Bronchial epithelial cell (primary cell): ENCODE measurements around the gene HAND2. TPM values are rescaled to one million over a fixed set of nuclear protein-coding genes. Genes with fewer than 3 reads are reported as not detected.

ENCODE experiments used
- DNase-seq: peaks from one replicate; pipeline ENCODE4 v3.0.0-alpha.2; 2010; ENCODE audit warnings: low read depth
- FAIRE-seq: peaks from 2 replicates; lab custom pipeline; 2011; peaks lifted over from hg19 to GRCh38; lab: Jason Lieb, UNC
- H3K27me3 ChIP-seq: 2 replicates; pipeline ENCODE4 v1.5.1; 2011; ENCODE audit warnings: low read length; ENCODE audit not compliant: control insufficient read depth, insufficient read depth
- H3K36me3 ChIP-seq: 2 replicates; pipeline ENCODE4 v1.5.1; 2011; ENCODE audit warnings: low read length; ENCODE audit not compliant: control insufficient read depth, insufficient read depth
- H3K4me3 ChIP-seq: 2 replicates; pipeline ENCODE4 v1.5.1; 2011; ENCODE audit warnings: mild to moderate bottlenecking, low read depth, low read length, control low read depth
- total RNA-seq: library from RNA; depleted of rRNA; stranded (reverse); fragments of >200 nt; gene quantifications from 2 replicates; pipeline ENCODE4 v1.2.1, GENCODE V29; 2014
- TF ChIP-seq, protein P1 (sequence below): IDR thresholded peaks from 2 replicates; pipeline ENCODE4 v1.5.1; 2011; ENCODE audit warnings: mild to moderate bottlenecking, moderate library complexity, low read length, control low read depth, inconsistent platforms; ENCODE audit not compliant: insufficient read depth, severe bottlenecking

Gene HAND2
- total RNA-seq, 1 donor from 2014 or later: 1.1 TPM

DNA sequence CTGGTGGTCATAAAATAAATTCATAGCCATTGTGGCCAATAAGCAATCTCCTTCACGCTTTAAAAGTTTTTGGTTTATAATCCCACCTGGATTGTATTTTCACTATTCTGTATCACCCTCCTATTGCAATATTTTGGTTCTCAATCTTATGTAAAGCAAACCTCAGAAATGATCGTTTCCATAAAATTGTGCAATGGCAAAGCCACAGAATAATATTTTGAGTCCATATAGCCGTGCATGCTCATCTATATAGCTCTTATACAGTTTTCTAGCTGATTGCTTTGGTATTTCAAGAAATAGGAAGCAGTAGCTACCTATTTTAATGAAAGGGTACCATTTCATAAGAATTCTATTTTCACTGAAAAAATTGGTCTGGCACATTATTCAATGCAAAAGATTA lies 10.0 kb upstream of the HAND2 start:
- DNase-seq (no peak), FAIRE-seq (no peak)
- Histone ChIP-seq H3K27me3 (peaks cover 34% of the 10 kb centered on the region), H3K36me3 (no peaks in the 10 kb centered on the region), H3K4me3 (no peak overlapping the region)
- TF ChIP-seq, protein P1, sequence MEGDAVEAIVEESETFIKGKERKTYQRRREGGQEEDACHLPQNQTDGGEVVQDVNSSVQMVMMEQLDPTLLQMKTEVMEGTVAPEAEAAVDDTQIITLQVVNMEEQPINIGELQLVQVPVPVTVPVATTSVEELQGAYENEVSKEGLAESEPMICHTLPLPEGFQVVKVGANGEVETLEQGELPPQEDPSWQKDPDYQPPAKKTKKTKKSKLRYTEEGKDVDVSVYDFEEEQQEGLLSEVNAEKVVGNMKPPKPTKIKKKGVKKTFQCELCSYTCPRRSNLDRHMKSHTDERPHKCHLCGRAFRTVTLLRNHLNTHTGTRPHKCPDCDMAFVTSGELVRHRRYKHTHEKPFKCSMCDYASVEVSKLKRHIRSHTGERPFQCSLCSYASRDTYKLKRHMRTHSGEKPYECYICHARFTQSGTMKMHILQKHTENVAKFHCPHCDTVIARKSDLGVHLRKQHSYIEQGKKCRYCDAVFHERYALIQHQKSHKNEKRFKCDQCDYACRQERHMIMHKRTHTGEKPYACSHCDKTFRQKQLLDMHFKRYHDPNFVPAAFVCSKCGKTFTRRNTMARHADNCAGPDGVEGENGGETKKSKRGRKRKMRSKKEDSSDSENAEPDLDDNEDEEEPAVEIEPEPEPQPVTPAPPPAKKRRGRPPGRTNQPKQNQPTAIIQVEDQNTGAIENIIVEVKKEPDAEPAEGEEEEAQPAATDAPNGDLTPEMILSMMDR: no peak

DNA sequence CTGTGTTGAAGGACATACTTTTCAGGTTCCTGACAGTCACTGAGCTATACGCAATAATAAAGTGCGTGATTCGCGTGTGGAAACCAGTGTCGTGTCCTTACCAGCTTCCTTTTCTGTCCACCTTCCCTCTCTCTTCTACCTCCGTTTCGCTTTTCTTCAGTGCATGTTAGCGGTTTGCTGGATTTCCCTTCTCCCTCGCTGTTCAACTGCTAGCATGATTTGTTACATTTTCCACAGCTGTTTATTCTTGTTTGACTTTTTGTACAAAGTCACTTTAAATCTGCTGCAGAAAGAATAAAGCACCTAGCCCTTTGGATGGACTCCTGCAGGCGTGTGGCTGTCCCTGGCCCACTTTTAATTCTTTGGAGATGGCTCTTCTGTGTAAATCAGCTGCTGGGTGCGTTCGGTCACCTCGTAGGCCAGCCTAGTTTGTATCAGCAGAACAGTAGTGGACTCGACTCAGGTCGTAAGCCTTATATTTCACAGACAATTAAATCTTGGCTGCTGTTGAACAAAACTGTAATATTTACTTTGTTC lies 8.9 kb upstream of the HAND2 start:
- FAIRE-seq (no peak), DNase-seq (no peak)
- no peak overlapping the region for H3K4me3 ChIP-seq
- no peaks in the 10 kb centered on the region for H3K36me3 ChIP-seq
- TF ChIP-seq, protein P1: no peak
- peaks cover 38% of the 10 kb centered on the region for H3K27me3 ChIP-seq

DNA sequence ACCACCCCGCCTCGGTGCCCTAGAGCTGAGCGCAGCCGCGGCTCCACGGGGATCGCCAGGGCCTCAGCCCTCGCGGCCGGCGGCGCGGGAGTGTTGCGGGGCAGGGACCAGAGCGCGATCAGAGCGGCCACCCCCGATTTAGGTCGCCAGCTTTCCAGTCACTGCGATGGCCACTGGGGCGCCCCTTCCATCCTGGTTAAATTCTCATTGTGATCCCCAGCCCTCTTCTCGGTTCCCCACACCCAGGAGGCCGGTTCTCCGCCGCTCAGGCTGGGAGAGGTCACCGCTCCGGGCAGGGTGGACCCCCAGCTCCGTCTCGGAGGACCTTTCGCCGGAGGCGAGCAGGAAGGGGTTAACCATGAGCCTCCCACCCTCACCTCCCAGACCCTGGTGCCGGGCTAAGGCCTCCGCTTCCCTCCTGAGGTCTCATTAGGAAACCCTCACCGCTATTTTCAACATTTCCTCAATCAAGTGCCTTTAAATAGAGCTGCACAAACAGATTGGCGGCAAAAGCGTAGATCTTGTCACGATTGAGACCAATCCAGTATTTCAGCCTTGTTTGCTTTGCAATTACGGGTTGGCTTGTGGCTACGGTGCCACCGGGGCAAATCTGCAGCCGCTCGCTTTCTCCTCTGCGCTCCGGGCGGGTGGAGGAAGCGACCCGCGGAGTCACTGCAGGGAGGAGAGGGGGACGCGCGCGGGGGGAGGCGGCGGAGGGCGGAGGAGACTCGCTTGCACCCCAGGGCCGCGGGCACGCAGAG lies 8.3 kb upstream of the HAND2 start:
- Histone ChIP-seq H3K27me3 (peaks cover 39% of the 10 kb centered on the region), H3K4me3 (no peak overlapping the region), H3K36me3 (no peaks in the 10 kb centered on the region)
- no peak for FAIRE-seq
- TF ChIP-seq, protein P1: no peak
- DNase-seq: no peak

DNA sequence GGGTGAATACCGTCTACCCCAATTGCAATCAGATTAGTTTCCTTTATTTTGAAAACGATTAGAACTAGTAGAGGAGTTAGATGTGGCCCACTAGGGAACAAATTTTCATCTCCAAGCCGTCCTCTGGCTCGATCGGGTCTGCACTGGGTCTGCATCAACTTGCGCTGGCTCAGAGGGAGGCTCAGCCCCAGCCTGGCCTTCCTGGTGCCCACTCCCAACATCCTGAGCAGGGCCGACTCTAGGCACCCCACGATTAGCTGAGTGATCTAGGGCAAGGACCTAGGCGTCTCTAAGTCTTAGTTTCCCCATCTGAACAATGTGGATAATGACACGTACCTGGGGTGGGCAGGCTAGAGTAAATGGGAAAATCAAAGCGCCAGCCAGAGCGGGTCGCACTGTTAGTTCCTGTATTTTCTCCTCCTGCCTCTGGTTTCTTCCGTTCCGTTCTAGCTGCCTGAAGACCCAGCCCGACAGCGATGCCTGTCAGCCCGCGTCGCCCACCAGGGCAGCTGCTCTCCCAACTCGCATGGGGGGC lies 7.7 kb upstream of the HAND2 start:
- Histone ChIP-seq H3K4me3 (no peak overlapping the region), H3K27me3 (peaks cover 45% of the 10 kb centered on the region), H3K36me3 (no peaks in the 10 kb centered on the region)
- TF ChIP-seq, protein P1: no peak
- DNase-seq (no peak), FAIRE-seq (no peak)

DNA sequence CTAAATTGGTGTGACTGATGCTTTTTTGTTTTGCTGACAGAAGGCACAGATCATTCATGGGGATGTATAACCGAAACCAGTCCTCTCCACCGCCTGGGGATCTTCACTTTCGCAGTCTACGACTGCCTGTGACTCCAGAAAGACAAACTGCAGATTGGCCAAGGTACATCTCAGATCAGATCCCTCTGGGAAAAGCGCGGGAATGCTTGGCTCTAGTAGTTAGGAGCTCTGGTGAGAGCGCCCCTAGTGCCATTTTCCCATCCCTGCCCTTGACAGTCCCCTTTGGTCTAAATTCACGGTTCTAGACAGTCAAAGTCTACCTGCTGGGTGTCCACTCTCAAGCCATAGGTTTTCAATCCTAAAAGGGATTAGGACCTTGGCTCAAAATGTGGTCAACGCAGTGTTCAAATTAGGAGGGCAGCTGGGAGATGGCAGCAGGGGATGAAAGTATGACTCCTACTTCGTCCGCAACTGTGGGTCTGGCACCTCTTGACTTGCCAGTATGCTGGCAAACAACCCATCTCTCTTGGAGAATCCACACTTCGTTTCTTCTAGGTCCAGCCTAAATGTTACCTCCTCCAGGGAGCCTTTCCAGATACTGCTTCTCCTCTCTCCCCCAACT lies 6.9 kb upstream of the HAND2 start:
- no peak for FAIRE-seq

More for the DNA sequence above, 6.9 kb upstream of the HAND2 start:
- Histone ChIP-seq H3K27me3 (peaks cover 49% of the 10 kb centered on the region), H3K4me3 (no peak overlapping the region), H3K36me3 (no peaks in the 10 kb centered on the region)
- TF ChIP-seq, protein P1: no peak
- DNase-seq: no peak
